Measurements from ENCODE around the gene SUPV3L1.

- TF ChIP-seq REST (IDR thresholded peaks at IDR 0.05; ENCODE audit: low read depth) (no peak), EP300 (IDR thresholded peaks at IDR 0.05; ENCODE audit: borderline replicate concordance) (no peak), YY1 (IDR thresholded peaks at IDR 0.05; ENCODE audit: low read depth) (no peak), TCF12 (IDR thresholded peaks at IDR 0.05; ENCODE audit: low read depth) (no peak), CREB1 (IDR thresholded peaks at IDR 0.05; ENCODE audit: low read depth) (no peak), EGR1 (IDR thresholded peaks at IDR 0.05) (no peak)
Observed at GRCh38 chr10:69241575-69241974, 61.5 kb downstream of the SUPV3L1 start.

Measured in Ishikawa (cell line).